ENCODE measurements around the gene LCNL1. TPM values are rescaled to one million over a fixed set of nuclear protein-coding genes. Genes with fewer than 3 reads are reported as not detected.

The LCNL1 gene
- total RNA-seq, 1 donor from 2014 or later = not detected

DNA sequence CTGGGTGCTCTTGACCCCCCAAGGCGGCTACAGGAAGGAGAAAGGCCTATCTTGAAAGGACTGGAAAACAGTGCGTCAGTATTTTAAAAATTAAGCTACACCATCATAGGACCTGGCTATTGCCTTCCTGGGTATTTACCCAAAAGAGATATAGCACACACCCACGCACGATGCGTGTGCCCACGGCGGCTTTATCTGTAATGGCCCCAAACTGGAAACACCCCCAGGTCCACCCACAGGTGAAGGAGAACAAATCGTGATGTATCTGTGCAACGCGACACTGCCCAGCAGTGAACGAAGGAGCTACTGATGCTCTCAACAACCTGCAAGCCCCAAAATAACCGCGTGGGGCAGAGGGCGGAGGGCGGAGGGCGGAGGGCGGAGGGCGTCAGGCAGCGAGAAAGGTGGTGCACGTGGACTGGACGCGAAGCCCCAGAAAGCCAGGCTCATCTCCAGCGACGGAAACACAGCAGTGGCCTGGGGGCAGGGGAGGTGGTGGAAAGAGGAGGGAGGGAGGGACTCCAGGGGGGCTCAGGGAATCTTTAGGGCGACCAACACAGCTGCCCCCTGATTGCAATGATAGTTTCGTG lies 17.9 kb upstream of the LCNL1 start:
- TF ChIP-seq, protein P1, sequence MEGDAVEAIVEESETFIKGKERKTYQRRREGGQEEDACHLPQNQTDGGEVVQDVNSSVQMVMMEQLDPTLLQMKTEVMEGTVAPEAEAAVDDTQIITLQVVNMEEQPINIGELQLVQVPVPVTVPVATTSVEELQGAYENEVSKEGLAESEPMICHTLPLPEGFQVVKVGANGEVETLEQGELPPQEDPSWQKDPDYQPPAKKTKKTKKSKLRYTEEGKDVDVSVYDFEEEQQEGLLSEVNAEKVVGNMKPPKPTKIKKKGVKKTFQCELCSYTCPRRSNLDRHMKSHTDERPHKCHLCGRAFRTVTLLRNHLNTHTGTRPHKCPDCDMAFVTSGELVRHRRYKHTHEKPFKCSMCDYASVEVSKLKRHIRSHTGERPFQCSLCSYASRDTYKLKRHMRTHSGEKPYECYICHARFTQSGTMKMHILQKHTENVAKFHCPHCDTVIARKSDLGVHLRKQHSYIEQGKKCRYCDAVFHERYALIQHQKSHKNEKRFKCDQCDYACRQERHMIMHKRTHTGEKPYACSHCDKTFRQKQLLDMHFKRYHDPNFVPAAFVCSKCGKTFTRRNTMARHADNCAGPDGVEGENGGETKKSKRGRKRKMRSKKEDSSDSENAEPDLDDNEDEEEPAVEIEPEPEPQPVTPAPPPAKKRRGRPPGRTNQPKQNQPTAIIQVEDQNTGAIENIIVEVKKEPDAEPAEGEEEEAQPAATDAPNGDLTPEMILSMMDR (conservative IDR thresholded peaks at IDR 0.05; ENCODE audit: low read depth, low read length) = no peak
- no peak for DNase-seq (ENCODE audit: low read depth)
- no peak overlapping the region for H3K4me3 ChIP-seq (ENCODE audit: low read depth, low read length)

DNA sequence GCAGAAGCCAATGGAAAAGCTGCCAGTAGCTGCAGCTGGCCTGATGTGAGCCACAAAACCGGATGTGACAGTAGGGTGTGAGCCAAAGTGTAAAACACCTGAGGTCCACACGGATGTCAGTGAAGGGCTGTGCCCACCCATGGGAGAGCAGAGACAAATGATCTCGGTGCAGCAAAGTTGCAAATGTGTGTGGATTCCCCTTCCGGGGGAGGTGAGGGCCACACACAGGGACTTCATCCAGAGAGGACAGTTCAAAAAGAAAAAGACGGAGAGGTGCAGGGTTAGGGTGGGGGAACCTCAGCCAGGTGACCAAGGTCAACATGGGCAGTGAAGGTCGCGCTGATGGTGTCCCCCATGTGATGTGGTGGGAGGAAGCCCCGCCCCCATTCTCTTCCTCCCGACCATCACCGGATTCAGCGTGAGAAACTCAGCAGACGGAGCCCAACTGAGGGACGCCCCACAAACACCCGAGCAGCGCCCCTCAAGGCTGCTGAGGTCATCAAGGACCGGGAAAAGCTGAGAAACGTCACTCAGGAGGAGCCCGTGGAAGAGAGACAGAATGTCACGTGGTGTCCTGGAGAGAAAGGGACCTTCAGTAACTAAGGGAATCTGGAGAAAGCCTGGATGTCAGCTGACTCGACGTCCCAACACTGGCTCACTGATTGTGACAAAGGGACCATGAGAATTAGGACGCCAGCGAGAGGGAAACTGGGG lies 16.9 kb upstream of the LCNL1 start:
- H3K4me3 ChIP-seq (ENCODE audit: low read depth, low read length) = no peak overlapping the region
- DNase-seq (ENCODE audit: low read depth) = no peak
- TF ChIP-seq, protein P1 (conservative IDR thresholded peaks at IDR 0.05; ENCODE audit: low read depth, low read length) = no peak

DNA sequence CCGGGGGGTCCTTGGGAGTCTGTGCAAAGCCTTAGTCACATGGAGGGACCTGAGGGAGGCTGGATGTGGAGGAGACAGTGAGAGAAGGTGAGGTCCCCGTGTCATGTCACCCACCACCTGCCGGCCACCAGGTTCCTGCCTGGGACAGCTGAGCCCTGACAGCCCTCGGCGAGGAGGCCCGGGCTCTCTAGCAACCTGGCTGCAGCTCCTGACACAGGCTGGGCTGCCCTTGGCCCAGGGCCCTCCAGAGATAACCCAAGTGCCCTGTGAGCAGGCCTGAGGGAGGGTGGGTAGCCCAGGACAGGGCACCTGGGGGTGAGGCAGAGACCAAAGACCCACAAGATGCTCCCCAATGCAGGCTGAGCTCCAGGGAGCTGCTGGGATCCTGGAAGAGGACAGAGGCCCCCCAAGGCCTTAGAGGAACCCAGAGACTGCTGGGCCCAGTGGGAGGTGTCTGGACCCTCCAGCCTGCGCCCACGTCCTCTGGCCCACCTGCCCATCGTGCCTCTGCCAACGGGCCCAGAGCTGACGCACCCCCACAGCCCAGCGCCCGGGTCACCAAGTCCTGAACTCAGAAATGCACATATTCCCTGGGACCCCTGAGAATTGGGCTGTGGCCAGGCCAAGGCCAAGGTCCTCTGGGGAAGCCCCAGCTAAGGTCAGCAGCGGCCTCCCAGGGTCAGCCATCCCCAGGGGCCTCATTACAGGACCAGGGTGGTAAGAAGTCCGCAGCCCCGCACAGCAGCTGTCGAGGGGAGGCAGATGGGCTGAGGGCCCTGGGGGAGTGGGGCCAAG lies 14.3 kb upstream of the LCNL1 start:
- TF ChIP-seq, protein P1 (conservative IDR thresholded peaks at IDR 0.05; ENCODE audit: low read depth, low read length) = no peak
- H3K4me3 ChIP-seq (ENCODE audit: low read depth, low read length) = no peak overlapping the region
- DNase-seq (ENCODE audit: low read depth) = no peak

DNA sequence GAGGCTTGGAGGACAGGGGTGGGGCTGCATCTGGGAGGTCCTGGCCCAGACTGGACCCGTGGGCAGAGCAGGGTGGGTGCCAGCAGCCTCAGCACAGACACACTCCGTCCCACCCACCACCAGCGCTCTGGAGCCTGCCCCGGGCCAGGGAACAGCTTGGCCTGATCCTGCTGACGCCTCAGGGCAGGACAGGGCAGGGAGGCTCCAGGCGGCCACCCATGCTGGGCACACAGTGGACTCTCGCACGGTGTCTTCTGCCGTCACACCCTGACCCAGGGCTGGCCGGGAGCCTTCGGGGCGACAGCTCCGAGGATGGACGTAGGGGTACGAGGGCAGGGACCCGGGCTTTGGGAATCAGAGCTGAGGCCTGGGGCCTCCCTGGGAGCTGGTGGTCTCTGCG lies 13.6 kb upstream of the LCNL1 start:
- H3K4me3 ChIP-seq (ENCODE audit: low read depth, low read length) = no peak overlapping the region
- TF ChIP-seq, protein P1 (conservative IDR thresholded peaks at IDR 0.05; ENCODE audit: low read depth, low read length) = no peak
- no peak for DNase-seq (ENCODE audit: low read depth)

DNA sequence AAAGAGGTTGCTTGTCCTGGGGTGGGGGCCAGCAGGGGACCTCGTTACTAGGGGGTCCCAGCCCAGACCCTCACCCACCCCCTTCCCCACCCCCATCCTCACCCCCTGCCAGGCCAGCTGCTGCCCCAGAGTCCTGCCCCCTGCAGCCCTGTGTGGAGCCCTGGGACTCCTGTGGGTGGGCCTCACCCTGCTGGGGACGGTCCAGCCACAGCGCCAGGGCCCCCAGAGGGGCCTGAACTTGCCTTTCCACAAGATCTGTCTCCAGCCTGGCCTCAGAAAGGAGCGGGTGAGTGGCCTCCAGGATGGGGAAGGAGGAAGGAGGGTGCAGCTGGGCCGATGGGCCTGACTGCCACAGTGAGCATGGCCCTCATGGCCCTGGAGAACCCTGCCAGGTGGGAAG lies 13.0 kb upstream of the LCNL1 start:
- TF ChIP-seq, protein P1 (conservative IDR thresholded peaks at IDR 0.05; ENCODE audit: low read depth, low read length) = no peak
- no peak for DNase-seq (ENCODE audit: low read depth)
- no peak overlapping the region for H3K4me3 ChIP-seq (ENCODE audit: low read depth, low read length)

DNA sequence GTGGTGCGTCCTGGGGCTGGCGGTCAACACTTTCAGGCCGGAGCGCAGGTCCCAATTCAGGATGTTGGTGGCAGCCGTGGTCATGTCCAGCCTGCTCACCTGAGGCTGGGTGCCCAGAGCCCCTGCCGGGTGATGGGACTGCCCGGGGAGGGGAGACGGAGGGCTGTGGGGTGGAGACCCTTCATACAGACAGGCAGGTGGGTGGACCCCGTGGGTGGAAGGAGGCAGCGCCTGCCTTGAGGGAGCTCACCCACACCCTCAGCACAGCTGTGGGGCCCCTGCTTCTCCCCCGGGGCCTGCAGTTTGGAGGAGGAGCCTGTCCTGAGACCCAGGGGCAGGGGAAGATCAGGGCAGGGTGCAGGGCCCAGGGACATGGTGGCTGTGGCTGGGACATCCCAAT lies 12.4 kb upstream of the LCNL1 start:
- TF ChIP-seq, protein P1 (conservative IDR thresholded peaks at IDR 0.05; ENCODE audit: low read depth, low read length) = no peak
- no peak overlapping the region for H3K4me3 ChIP-seq (ENCODE audit: low read depth, low read length)
- DNase-seq (ENCODE audit: low read depth) = no peak

Data from epithelial cell of proximal tubule (primary cell).